HUES6 (cell line): Measurements from ENCODE around the gene RELB.
"Not testable (repeated sequence)": the region's sequence is repeated elsewhere in the genome, so short reads cannot be mapped to it uniquely, and the experiment has no call there.

Experiments
- H3K27ac ChIP-seq: 2 replicates; pipeline ENCODE4 v1.7.0; 2013; ENCODE audit warnings: low read depth, mild to moderate bottlenecking, low read length, inconsistent platforms
- H3K27me3 ChIP-seq: 2 replicates; pipeline ENCODE4 v1.6.1; 2013; ENCODE audit warnings: low read length; ENCODE audit not compliant: control insufficient read depth, insufficient read depth
- H3K36me3 ChIP-seq: 2 replicates; pipeline ENCODE4 v1.6.1; 2013; ENCODE audit warnings: low read length; ENCODE audit not compliant: control insufficient read depth, insufficient read depth
- H3K4me1 ChIP-seq: 2 replicates; pipeline ENCODE4 v1.6.1; 2013; ENCODE audit warnings: low read length; ENCODE audit not compliant: control insufficient read depth, insufficient read depth
- H3K4me3 ChIP-seq: 2 replicates; pipeline ENCODE4 v1.5.1; 2013; ENCODE audit warnings: low read depth, low read length
- H3K9ac ChIP-seq: one replicate; pipeline ENCODE4 v1.6.1; 2013; ENCODE audit warnings: mild to moderate bottlenecking, low read length
- H3K9me3 ChIP-seq: 2 replicates; pipeline ENCODE4 v1.6.1; 2013; ENCODE audit warnings: low read depth, low read length; ENCODE audit not compliant: control insufficient read depth, insufficient read depth

RELB gene

DNA sequence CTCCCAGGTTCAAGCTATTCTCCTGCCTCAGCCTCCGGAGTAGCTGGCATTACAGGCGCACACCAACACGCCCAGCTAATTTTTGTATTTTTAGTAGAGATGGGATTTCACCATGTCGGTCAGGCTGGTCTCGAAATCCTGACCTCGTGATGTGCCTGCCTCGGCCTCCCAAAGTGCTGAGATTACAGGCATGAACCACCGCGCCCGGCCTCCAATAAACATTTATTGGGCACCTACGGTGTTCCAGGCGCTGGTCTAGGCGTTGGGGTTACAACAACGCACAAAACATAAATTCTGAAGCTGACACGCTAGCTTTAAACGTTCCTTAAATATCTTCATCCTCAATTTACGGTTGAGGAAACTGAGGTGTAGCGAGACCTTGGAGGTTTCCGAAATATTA, 599 bp upstream of the RELB start:
- Histone ChIP-seq H3K9ac (peak overlapping the region; percentile 37), H3K4me3 (peak overlapping the region; percentile 39)
- H3K27ac ChIP-seq, H3K4me1 ChIP-seq, H3K27me3 ChIP-seq, H3K9me3 ChIP-seq, H3K36me3 ChIP-seq: not testable (repeated sequence)

DNA sequence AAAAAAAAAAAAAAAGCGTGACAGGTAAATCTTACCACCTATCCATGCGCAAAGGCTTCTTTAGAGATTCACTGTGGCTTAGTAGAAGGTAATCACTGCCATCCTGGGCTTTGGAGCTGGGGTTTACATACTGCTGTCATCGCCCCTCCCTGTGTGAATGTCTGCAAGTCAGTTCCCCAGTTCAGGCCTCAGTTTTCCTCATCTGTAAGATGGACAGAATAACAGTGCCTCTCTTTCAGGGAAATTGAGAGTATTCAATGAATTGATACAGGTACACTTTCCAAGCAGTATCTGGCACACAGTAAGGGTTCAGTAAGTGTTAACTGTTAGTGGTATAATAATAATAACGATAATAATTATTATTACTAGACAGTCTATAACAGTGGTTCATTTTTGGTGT, 2.2 kb downstream of the RELB start:
- Histone ChIP-seq H3K4me1 (no peaks in the 10 kb centered on the region), H3K36me3 (peaks cover 8% of the 10 kb centered on the region; the same call in 1 of the 2 replicates), H3K9ac (no peak overlapping the region), H3K27me3 (no peaks in the 10 kb centered on the region), H3K9me3 (no peaks in the 10 kb centered on the region), H3K4me3 (no peak overlapping the region), H3K27ac (no peak overlapping the region)

DNA sequence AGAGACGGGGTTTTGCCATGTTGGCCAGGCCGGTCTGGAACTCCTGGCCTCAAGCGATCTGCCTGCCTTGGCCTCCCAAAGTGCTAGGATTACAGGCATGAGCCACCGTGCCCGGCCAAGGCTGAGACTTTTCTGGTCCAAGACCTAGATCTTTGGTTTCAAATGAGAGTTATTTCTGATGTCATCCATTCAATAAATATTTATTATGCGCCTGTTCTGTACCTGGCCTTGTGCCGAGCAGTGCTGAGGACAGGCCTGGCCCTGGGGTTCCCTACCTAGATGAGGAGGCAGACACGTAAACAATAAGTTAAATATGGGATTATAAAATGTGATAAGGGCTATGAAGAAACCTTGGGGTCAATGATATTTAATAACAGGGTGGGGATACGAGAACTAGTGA, 4.5 kb downstream of the RELB start:
- Histone ChIP-seq H3K9me3 (no peaks in the 10 kb centered on the region), H3K27me3 (no peaks in the 10 kb centered on the region), H3K9ac (no peak overlapping the region), H3K27ac (no peak overlapping the region), H3K4me3 (no peak overlapping the region), H3K36me3 (peaks cover 8% of the 10 kb centered on the region; the same call in 1 of the 2 replicates), H3K4me1 (no peaks in the 10 kb centered on the region)

DNA sequence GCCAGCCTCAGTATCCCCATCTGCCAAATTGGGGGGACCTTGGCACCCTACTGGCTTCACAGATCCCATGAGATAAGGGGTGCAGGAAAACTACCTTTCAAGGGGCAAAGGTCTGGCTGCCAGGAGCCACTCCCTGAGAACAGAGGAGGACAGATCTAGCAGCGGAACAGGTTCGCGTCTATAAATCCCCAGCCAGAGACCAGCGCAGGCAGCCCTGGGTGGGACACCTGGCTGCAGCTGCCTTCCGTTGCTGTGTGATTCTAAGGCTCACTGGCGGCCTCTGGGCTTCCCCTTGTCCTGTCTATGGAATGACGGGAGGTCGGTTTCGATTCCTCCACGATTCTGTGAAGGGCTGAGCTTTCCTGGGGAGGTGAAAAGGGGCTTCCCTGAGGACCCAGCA, 7.3 kb downstream of the RELB start:
- Histone ChIP-seq H3K4me3 (no peak overlapping the region), H3K9ac (no peak overlapping the region), H3K9me3 (no peaks in the 10 kb centered on the region), H3K27ac (no peak overlapping the region), H3K27me3 (no peaks in the 10 kb centered on the region), H3K36me3 (peaks cover 6% of the 10 kb centered on the region; the same call in 1 of the 2 replicates), H3K4me1 (no peaks in the 10 kb centered on the region)

DNA sequence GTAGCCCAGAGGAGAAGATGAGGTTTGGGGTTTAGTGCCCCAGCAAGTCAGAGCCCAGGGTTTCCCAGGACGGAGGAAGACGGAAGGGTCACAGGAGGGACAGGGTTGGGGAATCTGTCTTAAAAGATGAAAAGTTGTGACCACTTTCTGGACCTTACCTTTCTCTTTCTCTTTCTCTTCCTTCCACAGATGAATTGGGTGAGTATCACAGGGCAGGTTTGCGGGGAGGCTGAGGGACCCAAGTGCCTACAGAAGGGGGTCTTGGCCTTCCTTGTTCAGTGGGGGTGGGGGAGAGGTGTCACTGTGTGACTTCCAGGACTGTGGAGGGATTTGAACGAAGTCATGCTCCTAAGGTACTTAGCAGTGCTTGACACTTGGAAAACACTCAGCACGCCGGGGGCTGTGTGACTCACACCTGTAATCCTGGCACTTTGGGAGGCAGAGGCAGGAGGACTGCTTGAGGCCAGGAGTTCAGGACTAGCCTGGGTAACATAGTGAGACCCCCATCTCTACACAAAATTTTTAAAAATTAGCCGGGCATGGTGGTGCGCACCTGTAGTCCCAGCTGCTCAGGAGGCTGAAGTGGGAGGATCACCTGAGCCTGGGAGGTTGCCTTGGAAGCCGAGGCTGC, 8.5 kb downstream of the RELB start:
- no peaks in the 10 kb centered on the region for H3K4me1 ChIP-seq
- peaks cover 12% of the 10 kb centered on the region for H3K36me3 ChIP-seq
- no peak overlapping the region for H3K4me3 ChIP-seq
- H3K27ac ChIP-seq = no peak overlapping the region
- H3K9ac ChIP-seq = no peak overlapping the region
- H3K9me3 ChIP-seq = no peaks in the 10 kb centered on the region
- H3K27me3 ChIP-seq = no peaks in the 10 kb centered on the region

DNA sequence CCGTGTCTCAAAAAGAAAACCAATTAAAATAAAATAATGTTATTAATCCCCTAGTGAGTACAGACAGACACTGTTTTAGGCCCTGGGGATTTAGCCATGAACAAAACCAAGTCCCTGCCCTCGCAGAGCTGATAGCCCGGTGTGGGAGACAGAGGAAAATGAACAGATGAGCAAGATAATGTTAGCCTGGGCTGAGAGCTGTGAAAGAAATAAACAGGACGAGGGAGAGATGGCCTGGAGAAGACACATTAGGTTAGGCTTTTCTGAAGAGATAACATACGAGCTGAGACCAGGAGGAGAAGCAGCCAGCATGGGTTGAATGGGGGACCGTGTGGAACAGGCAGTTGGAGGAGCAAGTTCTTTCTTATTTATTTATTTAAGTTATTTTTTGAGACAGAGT, 9.0 kb downstream of the RELB start:
- Histone ChIP-seq H3K9ac (no peak overlapping the region), H3K4me1 (no peaks in the 10 kb centered on the region), H3K27me3 (no peaks in the 10 kb centered on the region), H3K27ac (no peak overlapping the region), H3K36me3 (peaks cover 12% of the 10 kb centered on the region), H3K9me3 (no peaks in the 10 kb centered on the region), H3K4me3 (no peak overlapping the region)

DNA sequence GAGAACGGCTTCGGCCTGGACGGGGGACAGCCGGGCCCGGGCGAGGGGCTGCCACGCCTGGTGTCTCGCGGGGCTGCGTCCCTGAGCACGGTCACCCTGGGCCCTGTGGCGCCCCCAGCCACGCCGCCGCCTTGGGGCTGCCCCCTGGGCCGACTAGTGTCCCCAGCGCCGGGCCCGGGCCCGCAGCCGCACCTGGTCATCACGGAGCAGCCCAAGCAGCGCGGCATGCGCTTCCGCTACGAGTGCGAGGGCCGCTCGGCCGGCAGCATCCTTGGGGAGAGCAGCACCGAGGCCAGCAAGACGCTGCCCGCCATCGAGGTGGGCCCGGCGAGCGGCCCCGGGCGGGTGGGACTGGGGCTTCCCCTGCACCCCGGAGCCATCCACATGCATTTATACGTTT, 10.7 kb downstream of the RELB start:
- Histone ChIP-seq H3K9ac (no peak overlapping the region), H3K9me3 (no peaks in the 10 kb centered on the region), H3K4me3 (no peak overlapping the region), H3K36me3 (peaks cover 11% of the 10 kb centered on the region), H3K27me3 (no peaks in the 10 kb centered on the region), H3K4me1 (no peaks in the 10 kb centered on the region), H3K27ac (no peak overlapping the region)

DNA sequence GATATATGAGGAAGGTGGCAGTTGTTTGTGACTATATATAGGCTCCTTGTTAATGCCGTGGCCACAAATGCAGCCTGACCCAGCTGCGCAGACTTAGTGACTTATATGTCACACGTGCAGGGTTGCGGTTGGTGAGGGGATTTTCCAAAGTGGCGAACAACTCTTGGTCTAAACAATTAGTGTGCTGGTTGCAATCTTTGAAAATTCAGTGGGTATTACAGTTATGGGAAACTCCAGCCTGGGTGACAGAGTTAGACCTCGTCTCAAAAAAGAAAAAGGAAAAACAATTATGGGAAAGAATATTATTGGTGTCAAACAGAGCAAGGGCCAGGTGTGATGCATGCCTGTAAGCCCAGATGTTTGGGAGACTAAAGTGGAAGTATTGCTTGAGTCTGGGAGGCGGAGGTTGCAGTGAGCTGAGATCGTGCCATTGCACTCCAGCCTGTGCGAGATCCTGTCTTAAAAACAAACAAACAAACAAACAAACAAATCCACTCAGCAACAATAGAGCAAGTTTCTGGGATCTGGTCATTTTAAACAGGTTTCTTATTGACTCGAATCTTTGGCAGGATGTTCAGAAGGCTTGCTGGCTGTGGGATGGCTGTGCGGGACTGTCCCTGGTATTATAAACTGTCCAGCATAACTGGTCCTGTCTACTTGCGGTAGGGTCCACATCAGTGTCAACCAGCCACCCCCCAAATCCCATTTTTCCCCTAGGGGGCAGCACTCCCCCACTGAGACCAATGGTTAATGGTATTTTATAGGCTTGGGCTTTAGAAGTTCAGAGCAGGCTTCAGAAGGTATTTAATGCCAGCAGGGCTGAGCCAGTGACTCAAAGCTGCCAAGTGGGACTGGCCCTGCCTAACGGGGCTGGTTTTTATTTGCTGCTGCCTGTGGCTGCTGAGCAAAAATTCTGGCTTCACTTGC, 15.4 kb downstream of the RELB start:
- Histone ChIP-seq H3K36me3 (peaks cover 6% of the 10 kb centered on the region), H3K4me3 (no peak overlapping the region), H3K27ac (no peak overlapping the region), H3K4me1 (no peaks in the 10 kb centered on the region), H3K9ac (no peak overlapping the region), H3K9me3 (no peaks in the 10 kb centered on the region), H3K27me3 (no peaks in the 10 kb centered on the region)

DNA sequence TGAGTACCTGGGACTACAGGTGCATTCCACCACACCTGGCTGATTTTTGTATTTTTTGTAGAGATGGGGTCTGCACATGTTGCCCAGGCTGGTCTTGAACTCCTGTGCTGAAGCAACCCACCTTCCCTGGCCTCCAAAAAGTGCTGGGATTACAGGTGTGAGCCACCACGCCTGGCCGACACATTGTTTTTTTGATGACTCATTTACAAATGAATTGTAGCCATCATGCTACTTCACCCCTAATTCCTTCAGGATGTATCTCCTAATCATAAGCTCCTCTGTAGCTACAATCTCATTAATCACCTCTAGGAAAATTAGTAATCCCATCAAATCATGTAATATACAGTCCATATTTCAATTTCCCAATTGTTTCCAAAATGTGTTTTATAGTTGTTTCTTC, 17.9 kb downstream of the RELB start:
- H3K27me3 ChIP-seq = no peaks in the 10 kb centered on the region
- H3K9me3 ChIP-seq = no peaks in the 10 kb centered on the region
- H3K27ac ChIP-seq = no peak overlapping the region
- H3K36me3 ChIP-seq = no peaks in the 10 kb centered on the region; the same call in 1 of the 2 replicates
- no peak overlapping the region for H3K9ac ChIP-seq
- no peaks in the 10 kb centered on the region for H3K4me1 ChIP-seq
- no peak overlapping the region for H3K4me3 ChIP-seq

DNA sequence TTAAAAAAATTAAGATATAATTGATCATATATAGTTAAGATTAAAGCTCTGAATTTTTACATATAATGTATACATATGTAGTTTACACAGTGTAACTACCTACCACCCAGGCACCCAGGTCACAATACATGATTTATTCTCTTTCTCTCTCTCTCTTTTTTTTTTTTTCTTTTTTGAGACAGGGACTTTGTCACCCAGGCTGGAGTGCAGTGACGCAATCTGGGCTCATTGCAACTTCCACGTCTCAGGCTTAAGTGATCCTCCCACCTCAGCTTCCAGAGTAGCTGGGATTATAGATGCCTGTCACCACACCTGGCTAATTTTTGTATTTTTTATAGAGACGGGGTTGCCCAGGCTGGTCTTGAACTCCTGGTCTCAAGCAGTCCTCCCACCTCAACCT, 18.8 kb downstream of the RELB start:
- no peaks in the 10 kb centered on the region for H3K4me1 ChIP-seq
- H3K27me3 ChIP-seq = no peaks in the 10 kb centered on the region
- H3K4me3 ChIP-seq = no peak overlapping the region
- no peak overlapping the region for H3K9ac ChIP-seq
- H3K36me3 ChIP-seq = no peaks in the 10 kb centered on the region; the same call in 1 of the 2 replicates
- H3K27ac ChIP-seq = no peak overlapping the region
- H3K9me3 ChIP-seq = no peaks in the 10 kb centered on the region

DNA sequence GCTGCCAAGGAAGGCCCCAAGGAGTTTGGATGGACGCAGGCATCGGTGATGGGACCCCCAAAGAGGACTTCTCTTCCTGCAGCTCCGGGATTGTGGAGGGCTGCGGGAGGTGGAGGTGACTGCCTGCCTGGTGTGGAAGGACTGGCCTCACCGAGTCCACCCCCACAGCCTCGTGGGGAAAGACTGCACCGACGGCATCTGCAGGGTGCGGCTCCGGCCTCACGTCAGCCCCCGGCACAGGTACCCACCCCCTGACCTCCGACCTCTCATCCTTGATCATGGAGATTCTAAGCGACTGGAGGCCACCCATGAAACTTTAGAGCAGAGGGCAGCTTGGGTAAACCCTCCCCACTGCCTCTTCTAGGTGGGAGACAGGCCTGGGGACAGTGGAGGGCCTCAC, 20.7 kb downstream of the RELB start:
- Histone ChIP-seq H3K4me3 (no peak overlapping the region), H3K4me1 (no peaks in the 10 kb centered on the region), H3K27ac (no peak overlapping the region), H3K36me3 (peaks cover 2% of the 10 kb centered on the region; the same call in 1 of the 2 replicates), H3K9ac (no peak overlapping the region), H3K9me3 (no peaks in the 10 kb centered on the region), H3K27me3 (no peaks in the 10 kb centered on the region)
